Tibial artery (tissue), 4 donors: ENCODE measurements around the gene SH3RF3.

Source experiments
- DNase-seq, 2 donors: peaks; one replicate each; pipeline ENCODE4 v3.0.0-alpha.2; 2019
- H3K27ac ChIP-seq, 2 donors: fragments of 200-600 bp; sonication (generic) in 1 of 2; 1 replicate in 1 of 2; 2 replicates in 1 of 2; pipeline ENCODE4 v1.5.1; 2018 to 2019; ENCODE audit warnings: mild to moderate bottlenecking in 1 of 2
- H3K27me3 ChIP-seq, 2 donors: fragments of 200-600 bp; sonication (generic) in 1 of 2; one replicate each; pipeline versions ENCODE4 v1.5.1 to v1.6.0; 2016 to 2019
- H3K36me3 ChIP-seq, 3 donors: fragments of 200-600 bp; sonication (generic) in 2 of 3; one replicate each; pipeline ENCODE4 v1.5.1; 2016 to 2019; ENCODE audit warnings: mild to moderate bottlenecking in 2 of 3
- H3K4me1 ChIP-seq, 4 donors: fragments of 200-600 bp; sonication (generic) in 2 of 4; 1 replicate in 3 of 4; 2 replicates in 1 of 4; pipeline ENCODE4 v1.5.1; 2016 to 2019
- H3K4me3 ChIP-seq, 2 donors: fragments of 200-600 bp; sonication (generic) in 1 of 2; 1 replicate in 1 of 2; 2 replicates in 1 of 2; pipeline ENCODE4 v1.5.1; 2018 to 2019; ENCODE audit warnings: mild to moderate bottlenecking in 2 of 2
- H3K9me3 ChIP-seq, 3 donors: fragments of 200-600 bp; sonication (generic) in 1 of 3; one replicate each; pipeline ENCODE4 v1.5.1; 2016 to 2019
- CTCF ChIP-seq, 2 experiments: fragments of 200-600 bp in 1 of 2; fragments of 450-650 bp in 1 of 2; IDR thresholded peaks; one replicate each; pipeline ENCODE4 v1.5.1; 2017 to 2019; ENCODE audit warnings: antibody characterized with exemption in 2 of 2, mild to moderate bottlenecking in 1 of 2, moderate library complexity in 1 of 2
- intact Hi-C: fragments of 100-400 bp; cut with DNase I; formaldehyde crosslinking; loops from one replicate; pipeline ENCODE4 v1.15.0; 2023; ENCODE audit warnings: low total_unique reads

SH3RF3 gene

GRCh38 chr2:109128616-109129355, at the start of gene SH3RF3:
TSS of gene SH3RF3 (plus strand) at chr2:109129205.
- no peaks in the 10 kb centered on the region for H3K9me3 ChIP-seq
- H3K4me1 ChIP-seq: peaks cover 0 to 53% (median 12%) of the 10 kb centered on the region in 4 donors
- peak within 1 kb of the TSS; percentile 62 to 85 for H3K4me3 ChIP-seq
- intact Hi-C loops: loop anchor here (2.0 kb wide), 2 partner anchors 44 to 382 kb away; no protein-coding TSS in a partner anchor
- no peaks in the 10 kb centered on the region for H3K27me3 ChIP-seq
- peak; percentile 57 to 86 for DNase-seq
- peak within 1 kb of the TSS; percentile 86 to 93 for H3K27ac ChIP-seq
- no peaks in the 10 kb centered on the region for H3K36me3 ChIP-seq
- no peak for TF ChIP-seq CTCF (IDR thresholded peaks at IDR 0.05)

- Histone ChIP-seq H3K27ac (no peak overlapping the region), H3K9me3 (no peaks in the 10 kb centered on the region), H3K27me3 (peaks cover 0 to 5% of the 10 kb centered on the region in 2 donors), H3K36me3 (no peaks in the 10 kb centered on the region), H3K4me1 (no peaks in the 10 kb centered on the region), H3K4me3 (no peak overlapping the region)
- no peak for TF ChIP-seq CTCF (IDR thresholded peaks at IDR 0.05)
- no peak for DNase-seq
- intact Hi-C loops: no loop called here
These were observed 49.4 kb upstream of the SH3RF3 start for GRCh38 chr2:109079590-109079989.

- TF ChIP-seq CTCF (IDR thresholded peaks at IDR 0.05): no peak
- Histone ChIP-seq H3K27ac (no peak overlapping the region), H3K9me3 (no peaks in the 10 kb centered on the region), H3K27me3 (peaks cover 0 to 5% of the 10 kb centered on the region in 2 donors), H3K36me3 (no peaks in the 10 kb centered on the region), H3K4me3 (no peak overlapping the region), H3K4me1 (no peaks in the 10 kb centered on the region)
- intact Hi-C loops: no loop called here
- no peak for DNase-seq
These were observed 48.9 kb upstream of the SH3RF3 start for GRCh38 chr2:109080109-109080508.

GRCh38 chr2:109080757-109081156, 48.2 kb upstream of the SH3RF3 start:
- H3K4me3 ChIP-seq: no peak overlapping the region
- no peaks in the 10 kb centered on the region for H3K36me3 ChIP-seq
- H3K27ac ChIP-seq: no peak overlapping the region
- no peaks in the 10 kb centered on the region for H3K9me3 ChIP-seq
- peaks cover 0 to 5% of the 10 kb centered on the region in 2 donors for H3K27me3 ChIP-seq
- no peak for DNase-seq
- no peak for TF ChIP-seq CTCF (IDR thresholded peaks at IDR 0.05)
- no peaks in the 10 kb centered on the region for H3K4me1 ChIP-seq
- intact Hi-C loops: no loop called here

- Histone ChIP-seq H3K4me1 (no peaks in the 10 kb centered on the region), H3K27ac (no peak overlapping the region), H3K9me3 (no peaks in the 10 kb centered on the region), H3K4me3 (no peak overlapping the region), H3K27me3 (peaks cover 0 to 11% of the 10 kb centered on the region in 2 donors), H3K36me3 (no peaks in the 10 kb centered on the region)
- no peak for DNase-seq
- intact Hi-C loops: no loop called here
- no peak for TF ChIP-seq CTCF (IDR thresholded peaks at IDR 0.05)
These were observed 47.6 kb upstream of the SH3RF3 start for GRCh38 chr2:109081374-109081773.
